SK-N-SH treated with all-trans-retinoic acid at 6 μM for 48 hours (cell line): ENCODE data around the gene RIPOR3.

Experiments used
- ATAC-seq: fragments of 200-7000 bp; cut with Tn5 transposase; 3 replicates; pipeline ENCODE4 v1.9.1; 2020; ENCODE audit warnings: mild to moderate bottlenecking, moderate library complexity
- ARNTL ChIP-seq: fragments of 450-650 bp; formaldehyde crosslinking; IDR thresholded peaks from 2 replicates; pipeline ENCODE4 v1.5.0; 2020; ENCODE audit warnings: low read depth, mild to moderate bottlenecking, moderate library complexity, borderline replicate concordance
- BACH2 ChIP-seq: fragments of 250-450 bp; sonication (Bioruptor Pico); IDR thresholded peaks from 2 replicates; pipeline ENCODE4 v1.9.0; 2021; ENCODE audit warnings: mild to moderate bottlenecking, borderline replicate concordance
- CREB5 ChIP-seq: fragments of 250-450 bp; sonication (Bioruptor Pico); IDR thresholded peaks from 2 replicates; pipeline ENCODE4 v1.5.1; 2020; ENCODE audit warnings: low read depth, mild to moderate bottlenecking, moderate library complexity
- CSRNP3 ChIP-seq: fragments of 250-450 bp; sonication (Bioruptor Pico); IDR thresholded peaks from 2 replicates; pipeline ENCODE4 v1.5.1; 2021; ENCODE audit warnings: mild to moderate bottlenecking, moderate library complexity
- ESRRG ChIP-seq: fragments of 250-450 bp; sonication (Bioruptor Pico); IDR thresholded peaks from 2 replicates; pipeline ENCODE4 v1.6.1; 2021; ENCODE audit warnings: mild to moderate bottlenecking
- GLIS3 ChIP-seq: fragments of 250-450 bp; sonication (Bioruptor Pico); IDR thresholded peaks from 2 replicates; pipeline ENCODE4 v1.5.0; 2020; ENCODE audit warnings: mild to moderate bottlenecking, moderate library complexity
- ISL1 ChIP-seq: fragments of 250-450 bp; sonication (Bioruptor Pico); IDR thresholded peaks from 2 replicates; pipeline ENCODE4 v2.1.2; 2022; ENCODE audit warnings: mild to moderate bottlenecking, moderate library complexity
- OSR1 ChIP-seq: fragments of 250-450 bp; sonication (Bioruptor Pico); IDR thresholded peaks from 2 replicates; pipeline ENCODE4 v1.8.0; 2022; ENCODE audit warnings: moderate library complexity, mild to moderate bottlenecking, inconsistent platforms
- PATZ1 ChIP-seq: fragments of 250-450 bp; sonication (Bioruptor Pico); IDR thresholded peaks from 2 replicates; pipeline ENCODE4 v1.8.0; 2020; ENCODE audit warnings: mild to moderate bottlenecking, moderate library complexity, borderline replicate concordance
- PPARA ChIP-seq: fragments of 250-450 bp; sonication (Bioruptor Pico); IDR thresholded peaks from 2 replicates; pipeline ENCODE4 v1.5.0; 2020; ENCODE audit warnings: mild to moderate bottlenecking, borderline replicate concordance
- RARB ChIP-seq: fragments of 250-450 bp; sonication (Bioruptor Pico); IDR thresholded peaks from 2 replicates; pipeline ENCODE4 v1.8.0; 2021; ENCODE audit warnings: mild to moderate bottlenecking, moderate library complexity
- SNAI2 ChIP-seq: fragments of 250-450 bp; sonication (Bioruptor Pico); IDR thresholded peaks from 2 replicates; pipeline ENCODE4 v1.5.0; 2020; ENCODE audit warnings: mild to moderate bottlenecking, moderate library complexity
- TCF4 ChIP-seq: fragments of 250-450 bp; sonication (Bioruptor Pico); IDR thresholded peaks from 2 replicates; pipeline ENCODE4 v1.8.0; 2021; ENCODE audit warnings: mild to moderate bottlenecking, moderate library complexity, borderline replicate concordance
- TOX ChIP-seq: fragments of 250-450 bp; sonication (Bioruptor Pico); IDR thresholded peaks from 2 replicates; pipeline ENCODE4 v1.8.0; 2021; ENCODE audit warnings: mild to moderate bottlenecking, moderate library complexity, borderline replicate concordance
- TSHZ2 ChIP-seq: fragments of 250-450 bp; sonication (Bioruptor Pico); IDR thresholded peaks from 2 replicates; pipeline ENCODE4 v1.5.0; 2020; ENCODE audit warnings: mild to moderate bottlenecking, moderate library complexity
- ZC3H10 ChIP-seq: fragments of 250-450 bp; sonication (Bioruptor Pico); IDR thresholded peaks from 2 replicates; pipeline ENCODE4 v1.5.1; 2021; ENCODE audit warnings: mild to moderate bottlenecking, moderate library complexity
- ZFP3 ChIP-seq: fragments of 250-450 bp; sonication (Bioruptor Pico); IDR thresholded peaks from 2 replicates; pipeline ENCODE4 v1.5.0; 2020; ENCODE audit warnings: mild to moderate bottlenecking, moderate library complexity
- ZFP30 ChIP-seq: fragments of 450-650 bp; formaldehyde crosslinking; IDR thresholded peaks from 2 replicates; pipeline ENCODE4 v1.5.0; 2022; ENCODE audit warnings: mild to moderate bottlenecking, moderate library complexity
- ZNF565 ChIP-seq: fragments of 450-650 bp; formaldehyde crosslinking; conservative IDR thresholded peaks from 2 replicates; pipeline ENCODE4 v1.5.0; 2020; ENCODE audit warnings: low read depth, mild to moderate bottlenecking, moderate library complexity
- ZNF70 ChIP-seq: fragments of 450-650 bp; formaldehyde crosslinking; IDR thresholded peaks from 2 replicates; pipeline ENCODE4 v1.5.0; 2020; ENCODE audit warnings: mild to moderate bottlenecking, moderate library complexity
- ZNF8 ChIP-seq: fragments of 450-650 bp; formaldehyde crosslinking; IDR thresholded peaks from 2 replicates; pipeline ENCODE4 v1.5.0; 2020; ENCODE audit warnings: mild to moderate bottlenecking, moderate library complexity

RIPOR3 gene

GRCh38 chr20:50635014-50635557, 56.3 kb downstream of the RIPOR3 start:
- ATAC-seq, result no peak
- TF ChIP-seq PPARA (CRISPR knock-in tag), result no peak
- no peak for TF ChIP-seq BACH2 (CRISPR knock-in tag)
- TF ChIP-seq ARNTL (CRISPR knock-in tag), result no peak
- TF ChIP-seq ZNF8 (CRISPR knock-in tag), result no peak
- TF ChIP-seq ZC3H10 (CRISPR knock-in tag), result no peak
- TF ChIP-seq ZNF70 (CRISPR knock-in tag), result no peak
- no peak for TF ChIP-seq GLIS3
- no peak for TF ChIP-seq TOX (CRISPR knock-in tag)
- TF ChIP-seq OSR1 (CRISPR knock-in tag), result no peak
- TF ChIP-seq ZFP30, result no peak
- no peak for TF ChIP-seq ZFP3
- TF ChIP-seq TSHZ2 (CRISPR knock-in tag), result no peak
- TF ChIP-seq RARB (CRISPR knock-in tag), result no peak
- TF ChIP-seq CSRNP3 (CRISPR knock-in tag), result no peak
- TF ChIP-seq ZNF565 (CRISPR knock-in tag), result no peak
- TF ChIP-seq PATZ1 (CRISPR knock-in tag), result no peak
- TF ChIP-seq TCF4 (CRISPR knock-in tag), result no peak

- TF ChIP-seq PATZ1 (CRISPR knock-in tag) (no peak), PPARA (CRISPR knock-in tag) (no peak), OSR1 (CRISPR knock-in tag) (no peak), SNAI2 (no peak)
- TF ChIP-seq, all 23 proteins: peak for 0
- ATAC-seq, result no peak
These were observed 57.2 kb downstream of the RIPOR3 start for GRCh38 chr20:50634191-50634590.

GRCh38 chr20:50633361-50633760, 58.0 kb downstream of the RIPOR3 start:
- TF ChIP-seq ZC3H10 (CRISPR knock-in tag), result no peak
- TF ChIP-seq TCF4 (CRISPR knock-in tag), result no peak
- no peak for TF ChIP-seq ZNF565 (CRISPR knock-in tag)
- TF ChIP-seq ISL1 (CRISPR knock-in tag), result no peak
- no peak for TF ChIP-seq SNAI2
- TF ChIP-seq PPARA (CRISPR knock-in tag), result no peak
- TF ChIP-seq ESRRG (CRISPR knock-in tag), result no peak
- no peak for TF ChIP-seq ZFP30
- ATAC-seq, result no peak

- ATAC-seq, result no peak
- TF ChIP-seq ZNF8 (CRISPR knock-in tag) (no peak), PATZ1 (CRISPR knock-in tag) (no peak), CREB5 (CRISPR knock-in tag) (no peak), ARNTL (CRISPR knock-in tag) (no peak), ZNF70 (CRISPR knock-in tag) (no peak), ZC3H10 (CRISPR knock-in tag) (no peak), TOX (CRISPR knock-in tag) (no peak), BACH2 (CRISPR knock-in tag) (no peak), ZFP30 (no peak), TCF4 (CRISPR knock-in tag) (no peak), ESRRG (CRISPR knock-in tag) (no peak)
These were observed 58.6 kb downstream of the RIPOR3 start for GRCh38 chr20:50632701-50633100.
